Glomerular visceral epithelial cell (primary cell): ENCODE results near the gene MACROD1.

ENCODE experiments used
- DNase-seq: peaks from one replicate; pipeline ENCODE4 v3.0.0-alpha.2; 2016; ENCODE audit errors: extremely low spot score

The MACROD1 gene, protein sequence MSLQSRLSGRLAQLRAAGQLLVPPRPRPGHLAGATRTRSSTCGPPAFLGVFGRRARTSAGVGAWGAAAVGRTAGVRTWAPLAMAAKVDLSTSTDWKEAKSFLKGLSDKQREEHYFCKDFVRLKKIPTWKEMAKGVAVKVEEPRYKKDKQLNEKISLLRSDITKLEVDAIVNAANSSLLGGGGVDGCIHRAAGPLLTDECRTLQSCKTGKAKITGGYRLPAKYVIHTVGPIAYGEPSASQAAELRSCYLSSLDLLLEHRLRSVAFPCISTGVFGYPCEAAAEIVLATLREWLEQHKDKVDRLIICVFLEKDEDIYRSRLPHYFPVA

DNA sequence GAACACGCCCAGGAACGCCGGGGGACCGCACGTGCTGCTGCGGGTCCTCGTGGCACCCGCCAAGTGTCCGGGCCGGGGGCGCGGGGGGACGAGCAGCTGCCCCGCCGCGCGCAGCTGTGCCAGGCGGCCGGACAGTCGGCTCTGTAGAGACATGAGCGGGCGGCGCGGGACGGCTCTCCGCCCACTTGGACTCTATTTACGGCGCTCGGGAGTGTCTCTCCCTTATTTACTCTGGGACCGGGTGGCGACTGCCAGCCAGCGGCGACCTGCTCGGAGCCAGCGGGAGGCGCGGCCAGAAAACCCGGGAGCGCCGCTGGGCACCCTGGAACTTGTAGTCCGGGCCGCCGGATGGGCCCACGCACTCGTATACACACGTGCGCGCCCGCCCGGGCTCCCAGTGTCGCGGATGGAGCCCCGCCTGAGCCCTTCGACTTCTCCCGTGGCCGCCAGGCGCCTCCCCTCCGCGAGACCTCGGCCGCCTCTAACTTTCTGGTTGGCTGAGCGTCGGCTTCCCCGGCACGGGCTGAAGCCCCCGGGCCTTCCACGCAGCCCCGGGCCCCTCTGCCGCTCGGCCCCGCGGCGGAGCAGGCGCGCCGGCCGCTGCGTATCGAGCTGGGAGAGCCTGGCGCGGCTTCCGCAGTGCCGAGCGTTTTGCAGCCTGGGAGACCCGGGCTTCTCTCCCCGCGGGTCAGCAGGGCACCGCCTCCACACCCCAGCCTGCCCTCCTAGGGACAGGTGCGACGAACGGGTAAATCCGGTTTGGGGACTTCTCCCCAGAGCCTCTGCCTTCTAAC, at the start of gene MACROD1:
Gene MACROD1 (minus strand): TSS at position 272 of the 794 bp plus-strand sequence. CDS start 119 bp downstream, at position 153.
- peak; percentile 84 for DNase-seq

- DNase-seq = no peak
These were observed 45.4 kb upstream of the MACROD1 start for GRCh38 chr11:64211181-64211872.

DNA sequence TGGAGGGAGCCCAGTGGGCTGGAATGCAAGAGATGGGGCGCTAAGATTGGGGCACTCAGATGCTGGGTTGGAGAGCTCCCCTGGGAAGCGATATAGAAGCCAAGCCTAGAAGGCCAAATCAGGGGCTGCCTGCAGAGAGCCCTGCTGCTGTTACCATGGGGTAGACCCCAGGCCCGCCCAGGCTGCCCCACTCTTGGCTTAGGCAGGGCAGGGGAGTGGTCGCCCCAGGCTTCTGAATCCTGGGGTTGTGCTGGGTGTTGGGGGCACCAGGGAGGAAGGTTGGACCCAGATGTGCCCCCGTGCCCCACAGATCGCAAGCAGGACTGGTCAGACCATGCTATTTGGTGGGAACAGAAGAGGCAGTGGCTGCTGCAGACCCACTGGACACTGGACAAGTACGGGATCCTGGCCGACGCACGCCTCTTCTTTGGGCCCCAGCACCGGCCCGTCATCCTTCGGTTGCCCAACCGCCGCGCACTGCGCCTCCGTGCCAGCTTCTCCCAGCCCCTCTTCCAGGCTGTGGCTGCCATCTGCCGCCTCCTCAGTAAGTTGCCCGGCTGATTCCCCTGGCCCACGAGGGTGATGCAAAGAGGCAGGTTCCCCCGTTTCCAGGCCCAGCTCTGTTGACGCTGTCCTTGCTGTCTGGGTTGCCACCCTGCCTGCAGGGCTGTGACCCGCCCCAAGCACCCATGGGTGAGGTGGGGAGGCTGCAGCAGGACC, 44.5 kb upstream of the MACROD1 start:
- no peak for DNase-seq

- no peak for DNase-seq
These were observed 43.6 kb upstream of the MACROD1 start for GRCh38 chr11:64209563-64209843.

DNA sequence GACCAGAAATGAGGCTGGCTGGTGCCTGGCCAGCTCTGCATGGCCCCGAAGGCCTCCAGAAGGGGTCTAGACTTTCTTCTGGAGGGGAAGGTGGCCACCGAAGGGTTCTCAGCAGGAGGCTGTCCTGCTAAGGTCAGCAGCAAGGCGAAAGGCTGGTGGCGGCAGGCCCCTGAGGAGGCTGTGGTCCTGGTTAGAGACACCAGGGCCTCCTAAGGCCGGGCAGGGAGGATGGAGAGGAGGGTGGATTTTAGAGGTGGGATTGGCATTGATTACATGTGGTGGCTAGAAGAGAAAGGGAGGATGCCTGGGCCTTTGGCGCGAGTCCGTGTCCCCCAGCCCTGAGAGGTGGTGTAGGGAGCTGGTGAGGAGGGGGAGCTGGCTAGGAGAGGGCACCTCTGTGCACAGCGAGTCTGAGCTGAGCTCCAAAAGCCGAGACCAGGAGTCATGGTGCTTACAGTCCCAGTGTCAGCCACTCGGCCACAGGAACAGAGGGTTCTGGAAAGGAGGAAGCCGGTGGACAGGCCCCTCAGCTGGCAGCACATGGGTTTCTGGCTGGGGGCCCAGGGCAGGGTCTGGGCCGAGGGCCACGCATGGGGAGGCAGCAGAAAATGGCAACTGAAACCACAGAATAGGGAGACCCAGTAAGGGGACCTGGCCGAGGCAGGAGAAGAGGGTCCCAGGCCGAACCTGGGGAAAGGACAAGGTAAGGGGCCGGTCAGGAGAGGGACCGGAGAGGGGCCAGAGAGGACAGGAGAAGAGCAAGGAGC, 43.1 kb upstream of the MACROD1 start:
- no peak for DNase-seq

DNA sequence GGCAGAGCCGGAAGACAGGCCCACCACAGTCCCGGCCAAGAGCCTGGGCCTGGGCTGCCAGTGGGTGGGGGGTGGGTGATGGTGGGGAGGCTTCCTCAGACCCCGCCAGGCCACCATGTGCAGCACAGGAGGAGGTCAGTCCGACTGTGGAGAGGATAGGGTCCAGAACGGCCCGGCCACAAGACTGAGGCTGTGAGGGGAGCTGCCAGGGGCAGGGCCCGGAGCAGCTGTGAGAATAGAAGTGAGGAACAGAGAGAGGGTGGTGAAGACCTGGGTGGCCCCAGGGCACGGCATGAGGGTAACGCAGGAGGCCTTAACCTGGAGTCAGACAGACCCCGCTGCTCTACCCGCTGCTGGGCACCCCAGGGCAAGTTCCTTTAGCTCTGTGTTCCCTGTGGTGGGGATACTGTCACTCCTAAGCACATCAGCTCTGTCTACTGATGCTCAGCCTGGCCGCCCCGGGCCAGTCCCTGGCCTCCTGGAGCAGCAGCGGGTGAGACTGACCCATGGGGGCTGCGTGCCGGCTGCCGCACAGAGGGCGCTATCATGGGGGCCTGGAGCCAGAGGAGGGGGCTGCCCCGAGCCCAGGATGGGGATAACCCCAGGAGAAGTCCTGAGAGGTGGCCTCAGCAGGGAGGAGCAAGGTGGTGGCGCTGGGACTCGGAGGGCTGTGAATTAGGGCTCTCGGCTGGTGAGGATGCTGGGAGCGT, 42.3 kb upstream of the MACROD1 start:
- no peak for DNase-seq

DNA sequence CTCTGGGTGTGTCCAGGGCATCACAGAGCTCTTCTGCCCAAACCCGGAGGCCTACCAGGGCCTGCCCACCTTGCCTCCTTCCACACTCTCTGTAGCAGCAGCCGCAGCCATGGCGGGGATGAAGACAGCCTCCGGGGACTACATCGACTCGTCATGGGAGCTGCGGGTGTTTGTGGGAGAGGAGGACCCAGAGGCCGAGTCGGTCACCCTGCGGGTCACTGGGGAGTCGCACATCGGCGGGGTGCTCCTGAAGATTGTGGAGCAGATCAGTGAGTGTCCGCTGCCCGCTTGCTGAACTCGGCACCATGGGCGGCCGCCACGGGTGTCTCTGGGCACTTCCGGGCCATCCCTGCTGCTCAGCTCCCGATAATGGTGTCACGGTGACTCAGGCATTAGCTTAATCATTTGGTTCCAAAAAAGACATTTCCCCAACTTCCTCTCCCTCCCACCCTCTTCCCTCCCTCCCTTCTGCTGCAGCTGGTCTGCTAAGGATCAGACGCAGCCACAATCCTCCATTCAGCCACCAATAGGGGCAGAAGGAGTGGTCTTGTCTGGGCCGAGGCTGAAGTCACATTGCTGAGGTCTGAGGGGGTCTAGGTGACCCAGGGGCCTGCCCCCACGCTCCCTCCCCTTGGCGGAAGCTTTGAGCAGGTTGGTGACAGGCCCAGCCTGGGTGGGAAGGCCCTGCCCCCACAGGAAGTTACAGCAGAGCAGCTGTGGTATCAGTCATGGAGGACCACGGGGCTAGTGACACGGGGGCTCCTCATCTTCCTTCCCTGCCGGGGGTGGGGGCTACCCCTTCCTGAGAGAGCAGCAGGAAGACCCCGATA, 41.6 kb upstream of the MACROD1 start:
- peak; percentile 35 for DNase-seq

DNA sequence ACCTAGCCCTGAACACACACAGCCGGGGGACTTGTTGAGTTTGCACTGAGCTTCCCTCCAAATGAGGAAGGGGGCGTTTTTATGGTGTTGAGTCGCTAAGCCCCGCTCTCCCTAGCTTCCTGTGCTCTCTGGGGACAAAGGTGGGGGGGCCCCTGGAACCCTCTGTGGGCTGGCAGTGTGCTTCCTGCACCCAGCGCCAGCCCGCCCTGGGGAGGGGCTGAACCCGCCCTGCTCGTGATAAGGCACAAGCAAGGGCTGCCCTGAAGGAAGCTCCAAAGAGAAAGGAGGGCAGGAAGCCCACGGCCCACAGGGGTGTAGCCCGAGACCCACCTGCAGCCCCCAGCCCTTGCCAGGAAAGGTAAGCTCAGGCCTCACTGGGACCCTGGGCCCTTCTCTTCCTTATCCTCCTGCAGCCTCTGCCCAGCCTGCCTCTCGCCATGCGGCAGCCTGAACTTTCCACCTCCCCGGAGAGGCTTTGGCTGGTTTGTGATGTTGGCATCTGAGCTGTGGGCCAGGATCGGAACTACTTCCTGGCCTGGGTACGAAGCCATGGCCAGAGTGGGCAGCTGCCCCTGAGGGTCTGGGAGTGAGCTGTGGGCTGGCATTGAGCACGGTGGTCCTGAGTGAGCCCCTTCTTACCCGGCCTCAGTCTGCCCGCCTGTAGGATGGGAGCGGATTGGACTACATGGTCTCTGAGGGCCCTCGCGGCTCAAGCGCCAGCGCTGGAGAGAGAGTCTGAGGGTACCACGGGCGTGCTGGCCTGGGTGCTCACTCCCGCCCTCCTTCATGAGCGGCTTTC, 40.7 kb upstream of the MACROD1 start, which contains the start of gene FERMT3:
Gene FERMT3 (plus strand): TSS at position 265 of the 799 bp plus-strand sequence. CDS start 644 bp downstream, outside the sequence.
- DNase-seq = no peak

GRCh38 chr11:64204464-64204989, 38.6 kb upstream of the MACROD1 start:
- DNase-seq = peak; percentile 92

DNA sequence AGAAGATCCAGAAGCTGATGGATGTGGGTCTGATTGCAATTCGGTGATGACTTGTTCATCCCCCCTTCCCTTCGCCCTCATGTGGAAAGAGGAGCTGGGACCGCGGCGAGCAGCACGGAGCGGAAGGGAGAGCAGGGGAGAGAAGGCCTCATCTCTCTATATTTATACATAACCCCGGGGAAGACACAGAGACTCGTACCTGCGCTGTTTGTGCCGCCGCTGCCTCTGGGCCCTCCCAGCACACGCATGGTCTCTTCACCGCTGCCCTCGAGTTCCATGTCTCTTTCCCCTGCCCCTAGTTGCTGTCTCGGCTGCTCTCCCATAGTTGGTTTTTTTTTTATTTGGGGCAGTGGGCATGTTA, 38.1 kb upstream of the MACROD1 start:
- DNase-seq = no peak

- no peak for DNase-seq
These were observed 37.6 kb upstream of the MACROD1 start for GRCh38 chr11:64203421-64204079.

- DNase-seq = no peak
These were observed 37.1 kb upstream of the MACROD1 start for GRCh38 chr11:64202992-64203391.

DNA sequence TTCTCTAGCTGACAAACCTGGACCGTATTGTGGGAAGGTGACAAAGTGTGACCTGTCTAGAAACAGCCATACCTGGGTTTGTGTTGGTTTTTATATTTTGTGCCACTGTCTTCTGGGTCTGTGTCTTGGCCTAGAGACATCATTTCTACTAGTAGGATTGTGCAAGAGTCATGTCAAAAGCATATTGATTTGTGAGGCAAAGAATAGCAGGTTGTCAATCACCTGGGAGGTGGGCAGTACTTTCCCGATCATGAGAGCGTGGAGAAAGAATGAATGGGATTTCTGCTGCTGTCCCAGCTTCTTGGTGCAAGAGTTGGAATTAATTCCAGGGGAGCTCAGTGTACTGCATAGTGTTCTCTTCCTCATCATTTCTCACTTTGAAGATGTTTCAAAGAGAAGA, 35.6 kb upstream of the MACROD1 start:
- DNase-seq = no peak

- no peak for DNase-seq
These were observed 32.6 kb upstream of the MACROD1 start for GRCh38 chr11:64198511-64198910.

DNA sequence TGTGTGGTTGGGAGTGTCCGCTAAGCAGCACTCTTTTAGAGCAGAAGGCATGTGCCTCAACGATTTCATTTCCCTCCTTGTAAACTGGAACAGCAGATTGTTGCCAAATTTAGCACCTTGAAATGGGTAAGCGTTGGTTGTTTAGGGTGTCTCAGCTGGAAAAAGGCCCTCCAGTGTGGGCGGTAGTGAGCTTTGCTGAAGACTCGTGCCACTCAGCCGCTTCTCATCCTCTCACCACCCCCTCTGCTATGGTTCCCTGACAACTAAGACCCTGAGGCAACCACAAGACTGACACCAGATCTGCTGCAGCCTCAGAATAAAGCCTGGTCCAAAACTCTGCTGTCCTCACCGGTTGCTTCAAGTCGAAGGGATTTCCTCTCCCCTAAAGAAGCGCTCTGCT, 30.7 kb upstream of the MACROD1 start:
- DNase-seq = no peak

GRCh38 chr11:64192434-64192833, 26.5 kb upstream of the MACROD1 start:
- DNase-seq = no peak

GRCh38 chr11:64186492-64187165, 20.7 kb upstream of the MACROD1 start:
- DNase-seq = no peak
